Measurements from ENCODE around the gene PSMD1. TPM values are rescaled to one million over a fixed set of nuclear protein-coding genes. Genes with fewer than 3 reads are reported as not detected.

Gene PSMD1
- polyA plus RNA-seq, 1 donor (not counting 4 experiments of a cell fraction or from before 2014, with no cell fraction given): 262 TPM

DNA sequence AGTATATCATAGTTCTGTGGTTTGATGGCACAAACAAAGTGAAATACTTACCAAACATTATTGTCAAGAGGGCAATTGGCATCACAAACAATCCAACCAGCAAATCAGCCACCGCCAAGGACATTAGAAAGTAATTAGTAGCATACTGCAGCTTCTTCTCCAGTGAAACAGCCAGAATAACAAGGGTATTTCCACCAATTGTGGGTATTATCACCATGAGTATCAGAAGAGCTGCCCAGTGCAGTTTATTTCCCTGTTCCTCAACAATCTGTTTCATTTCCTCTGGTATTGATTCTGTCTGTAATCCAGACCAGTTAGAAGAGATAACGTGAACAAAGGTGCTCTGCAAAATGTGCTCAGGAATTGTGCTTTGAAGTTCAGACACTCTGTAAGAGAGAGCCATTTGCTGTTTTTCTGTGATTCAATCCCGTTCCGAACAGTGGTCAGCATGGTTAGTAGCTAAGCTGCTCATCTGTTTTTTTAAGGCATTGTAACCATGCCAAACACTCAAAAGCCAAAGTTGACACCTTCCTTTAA, 66.8 kb downstream of the PSMD1 start:
- Histone ChIP-seq H3K4me2 (ENCODE audit: control insufficient read depth, extremely low read depth, insufficient read depth, low read depth, low read length) (peak overlapping the region; percentile 28), H3K4me1 (ENCODE audit: control insufficient read depth, extremely low read depth, insufficient read depth, low read length) (peaks cover 7% of the 10 kb centered on the region), H4K20me1 (ENCODE audit: control insufficient read depth, extremely low read depth, insufficient read depth, low read length) (no peaks in the 10 kb centered on the region), H3K9me3 (ENCODE audit: control insufficient read depth, low read depth, low read length) (no peaks in the 10 kb centered on the region), H3K27me3 (ENCODE audit: control insufficient read depth, extremely low read depth, insufficient read depth, low read length) (no peaks in the 10 kb centered on the region), H3K9ac (ENCODE audit: control insufficient read depth, extremely low read depth, insufficient read depth, low read length) (no peak overlapping the region), H2AFZ (ENCODE audit: control insufficient read depth, low read length) (no peak overlapping the region), H3K27ac (ENCODE audit: control insufficient read depth, insufficient read depth, low read length) (no peak overlapping the region), H3K36me3 (ENCODE audit: control insufficient read depth in 2 of 2, extremely low read depth in 1 of 2, insufficient read depth in 2 of 2, low read length in 2 of 2) (no peaks in the 10 kb centered on the region), H3K79me2 (ENCODE audit: control insufficient read depth, insufficient read depth, low read length) (no peaks in the 10 kb centered on the region), H3K4me3 (ENCODE audit: control insufficient read depth in 2 of 3, extremely low read depth in 1 of 3, insufficient read depth in 2 of 3, low read depth in 1 of 3, low read length in 3 of 3) (no peak overlapping the region), H3K9me1 (ENCODE audit: control insufficient read depth, extremely low read depth, insufficient read depth, low read length) (no peaks in the 10 kb centered on the region)
- TF ChIP-seq, protein P1, sequence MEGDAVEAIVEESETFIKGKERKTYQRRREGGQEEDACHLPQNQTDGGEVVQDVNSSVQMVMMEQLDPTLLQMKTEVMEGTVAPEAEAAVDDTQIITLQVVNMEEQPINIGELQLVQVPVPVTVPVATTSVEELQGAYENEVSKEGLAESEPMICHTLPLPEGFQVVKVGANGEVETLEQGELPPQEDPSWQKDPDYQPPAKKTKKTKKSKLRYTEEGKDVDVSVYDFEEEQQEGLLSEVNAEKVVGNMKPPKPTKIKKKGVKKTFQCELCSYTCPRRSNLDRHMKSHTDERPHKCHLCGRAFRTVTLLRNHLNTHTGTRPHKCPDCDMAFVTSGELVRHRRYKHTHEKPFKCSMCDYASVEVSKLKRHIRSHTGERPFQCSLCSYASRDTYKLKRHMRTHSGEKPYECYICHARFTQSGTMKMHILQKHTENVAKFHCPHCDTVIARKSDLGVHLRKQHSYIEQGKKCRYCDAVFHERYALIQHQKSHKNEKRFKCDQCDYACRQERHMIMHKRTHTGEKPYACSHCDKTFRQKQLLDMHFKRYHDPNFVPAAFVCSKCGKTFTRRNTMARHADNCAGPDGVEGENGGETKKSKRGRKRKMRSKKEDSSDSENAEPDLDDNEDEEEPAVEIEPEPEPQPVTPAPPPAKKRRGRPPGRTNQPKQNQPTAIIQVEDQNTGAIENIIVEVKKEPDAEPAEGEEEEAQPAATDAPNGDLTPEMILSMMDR (optimal IDR thresholded peaks at IDR 0.05 in 1 of 3, IDR thresholded peaks at IDR 0.05 in 1 of 3, conservative IDR thresholded peaks at IDR 0.05 in 1 of 3; ENCODE audit: extremely low read depth in 1 of 3, insufficient read depth in 2 of 3, low read length in 3 of 3): no peak
- TF ChIP-seq EZH2 (IDR thresholded peaks at IDR 0.05; ENCODE audit: low read length): no peak
- DNase-seq (ENCODE audit: low read depth, low spot score) (no peak), FAIRE-seq (peak; percentile 79)
- dilution Hi-C loops (cut with MboI; ENCODE audit: extremely low pct_ligation_motif_present, low sequenced_read_pairs): no loop called here

- Histone ChIP-seq H3K27ac (ENCODE audit: control insufficient read depth, insufficient read depth, low read length) (no peak within 1 kb of the TSS), H3K27me3 (ENCODE audit: control insufficient read depth, extremely low read depth, insufficient read depth, low read length) (no peaks in the 10 kb centered on the region), H3K36me3 (ENCODE audit: control insufficient read depth in 2 of 2, extremely low read depth in 1 of 2, insufficient read depth in 2 of 2, low read length in 2 of 2) (no peaks in the 10 kb centered on the region), H3K79me2 (ENCODE audit: control insufficient read depth, insufficient read depth, low read length) (peaks cover 2% of the 10 kb centered on the region), H3K4me1 (ENCODE audit: control insufficient read depth, extremely low read depth, insufficient read depth, low read length) (peaks cover 7% of the 10 kb centered on the region), H3K4me2 (ENCODE audit: control insufficient read depth, extremely low read depth, insufficient read depth, low read depth, low read length) (no peak within 1 kb of the TSS), H4K20me1 (ENCODE audit: control insufficient read depth, extremely low read depth, insufficient read depth, low read length) (no peaks in the 10 kb centered on the region), H3K9me1 (ENCODE audit: control insufficient read depth, extremely low read depth, insufficient read depth, low read length) (no peaks in the 10 kb centered on the region), H3K9ac (ENCODE audit: control insufficient read depth, extremely low read depth, insufficient read depth, low read length) (no peak within 1 kb of the TSS), H3K4me3 (ENCODE audit: control insufficient read depth in 2 of 3, extremely low read depth in 1 of 3, insufficient read depth in 2 of 3, low read depth in 1 of 3, low read length in 3 of 3) (no peak within 1 kb of the TSS), H2AFZ (ENCODE audit: control insufficient read depth, low read length) (no peak within 1 kb of the TSS), H3K9me3 (ENCODE audit: control insufficient read depth, low read depth, low read length) (no peaks in the 10 kb centered on the region)
- no peak for FAIRE-seq
- TF ChIP-seq, protein P1 (optimal IDR thresholded peaks at IDR 0.05 in 1 of 3, IDR thresholded peaks at IDR 0.05 in 1 of 3, conservative IDR thresholded peaks at IDR 0.05 in 1 of 3; ENCODE audit: extremely low read depth in 1 of 3, insufficient read depth in 2 of 3, low read length in 3 of 3): no peak
- no peak for TF ChIP-seq EZH2 (IDR thresholded peaks at IDR 0.05; ENCODE audit: low read length)
- DNase-seq (ENCODE audit: low read depth, low spot score): no peak
- dilution Hi-C loops (cut with MboI; ENCODE audit: extremely low pct_ligation_motif_present, low sequenced_read_pairs): no loop called here
These were observed 68.3 kb downstream of the PSMD1 start, which contains the start of gene HTR2B for GRCh38 chr2:231124838-231125568. Gene HTR2B, minus strand, starts transcription at chr2:231125042. Its CDS starts 1,278 bp downstream, at chr2:231123764.
